HUDEP-2 (cell line): Measurements from ENCODE around the gene IMMP1L.
A peak's percentile ranks its signal among the peaks of the same experiment; 100 is the strongest.
"Not testable (repeated sequence)": the region's sequence is repeated elsewhere in the genome, so short reads cannot be mapped to it uniquely, and the experiment has no call there.

ENCODE experiments used
- DNase-seq, 76 experiments: peaks; one replicate each; lab custom pipeline; 2025; ENCODE audit not compliant: unreplicated experiment in 76 of 76; lab: John Stamatoyannopoulos, UW

The IMMP1L gene

DNA sequence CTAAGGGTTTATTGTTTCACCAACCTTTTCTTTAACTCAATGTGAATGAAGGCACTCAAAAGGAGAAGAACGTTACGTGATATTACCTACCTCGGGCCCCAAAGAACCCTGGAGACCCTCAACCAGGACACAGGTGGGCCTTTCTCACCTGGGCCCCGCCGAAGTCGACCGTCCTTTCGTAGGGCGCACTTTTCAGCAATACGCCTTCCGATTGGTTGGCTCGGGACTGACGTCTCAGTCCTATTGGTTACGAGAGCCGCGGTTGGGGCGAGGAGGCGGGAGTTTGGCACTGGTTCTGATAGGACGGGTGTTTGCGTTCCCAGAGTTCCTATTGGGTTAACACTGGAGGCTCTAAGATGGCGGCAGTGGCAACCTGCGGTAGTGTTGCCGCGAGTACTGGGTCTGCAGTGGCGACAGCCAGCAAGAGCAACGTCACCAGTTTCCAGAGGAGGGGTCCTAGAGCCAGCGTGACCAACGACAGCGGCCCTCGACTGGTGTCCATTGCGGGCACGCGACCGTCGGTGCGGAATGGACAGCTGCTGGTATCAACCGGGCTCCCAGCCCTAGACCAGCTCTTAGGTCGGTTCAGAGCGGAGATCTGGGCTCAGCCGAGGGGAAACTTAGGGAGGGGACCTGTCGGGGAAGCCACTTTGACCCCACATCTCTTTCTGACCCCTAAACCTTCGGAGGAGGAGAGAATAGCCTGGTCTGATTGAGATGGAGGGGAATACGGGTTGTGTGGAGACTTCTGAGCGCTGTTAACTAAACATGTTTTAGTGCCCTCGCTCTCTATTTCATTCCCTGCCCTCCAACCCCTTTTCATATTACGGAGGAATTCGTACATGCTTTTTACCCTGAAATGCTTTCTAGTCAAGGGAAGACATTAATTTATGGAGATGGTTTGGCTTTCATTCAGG lies at the start of gene IMMP1L, which contains the start of gene ELP4:
IMMP1L (minus strand) TSS at position 194 of the 917 bp plus-strand sequence. CDS start 46,346 bp downstream, outside the sequence.
ELP4 (plus strand) TSS at position 339 of the 917 bp plus-strand sequence; CDS start at position 357, 18 bp downstream.
- peak; percentile 30 to 96 (median 90) for DNase-seq

- no peak for DNase-seq
Measured at GRCh38 chr11:31558001-31558400, 48.6 kb upstream of the IMMP1L start.

GRCh38 chr11:31555938-31556337 lies 46.5 kb upstream of the IMMP1L start:
- no peak for DNase-seq

GRCh38 chr11:31542862-31543261 lies 33.4 kb upstream of the IMMP1L start:
- DNase-seq: no peak

GRCh38 chr11:31535479-31535878 lies 26.1 kb upstream of the IMMP1L start:
- no peak for DNase-seq

DNA sequence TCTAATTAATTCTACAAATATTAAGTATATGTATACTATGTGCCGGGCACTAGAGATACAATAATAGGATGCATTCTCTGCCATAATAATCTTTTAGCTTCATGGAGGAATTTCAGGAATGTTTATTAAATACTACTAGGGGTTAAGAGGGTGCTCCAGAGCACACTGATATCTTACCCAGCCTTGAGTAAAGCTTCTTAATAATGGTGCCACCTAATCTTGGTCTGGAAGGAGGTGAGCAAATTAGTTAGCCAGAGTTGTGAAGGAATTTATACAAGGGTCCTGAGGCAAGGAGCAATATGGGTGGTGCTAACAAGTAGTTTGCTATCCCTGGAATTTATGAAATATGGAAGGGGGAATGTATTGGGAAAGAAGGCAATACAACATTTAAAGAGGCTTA lies 21.9 kb upstream of the IMMP1L start:
- DNase-seq: no peak

GRCh38 chr11:31529701-31530100 lies 20.3 kb upstream of the IMMP1L start:
- DNase-seq: no peak

DNA sequence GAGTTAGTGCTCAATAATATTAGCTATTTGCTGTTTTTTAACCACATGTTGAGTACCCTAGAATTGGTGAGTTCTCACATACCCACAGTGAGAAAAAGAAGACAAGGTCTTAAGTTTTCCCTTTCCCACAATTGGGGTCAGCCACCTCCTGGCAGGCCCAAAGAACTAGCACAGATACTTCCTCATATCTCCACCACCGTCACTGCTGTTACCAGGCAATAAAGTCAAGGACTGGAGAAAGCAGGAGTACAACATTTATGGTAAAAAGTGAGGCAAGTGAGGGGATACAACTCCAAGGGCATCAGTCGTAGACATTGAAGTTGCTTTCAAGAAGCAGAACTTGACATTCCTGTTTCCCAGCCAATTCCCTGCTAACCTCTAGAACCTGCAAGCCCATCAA lies 19.8 kb upstream of the IMMP1L start:
- no peak for DNase-seq

DNA sequence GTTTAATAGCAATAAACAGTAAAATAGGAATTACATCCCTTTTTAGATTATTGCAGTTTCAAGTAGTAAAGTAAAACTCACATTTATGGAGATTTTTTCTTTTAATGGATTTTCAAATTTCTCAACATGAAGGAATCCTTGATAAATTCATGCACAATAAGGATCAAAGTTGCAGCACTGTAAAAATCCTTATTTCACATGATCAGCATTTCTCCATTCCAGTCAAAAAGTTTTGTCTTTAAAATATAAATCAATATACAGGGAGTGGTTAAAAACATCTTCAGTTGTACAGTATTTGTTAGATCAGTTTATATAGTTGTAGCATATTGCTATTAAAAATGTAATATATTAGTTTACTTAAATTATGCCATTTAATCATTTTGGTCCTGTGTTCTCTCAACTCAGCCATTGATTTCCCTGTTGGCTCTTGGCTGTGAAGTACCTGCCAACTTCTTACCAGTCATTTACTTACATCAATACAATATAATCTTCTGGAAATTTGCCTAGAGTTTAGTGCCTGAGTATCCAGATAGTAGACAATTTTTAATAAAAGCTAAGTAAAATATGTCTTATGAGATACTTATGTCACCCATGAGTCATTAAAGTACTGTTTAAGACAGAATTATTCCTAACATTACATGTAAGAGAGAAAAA lies 12.2 kb upstream of the IMMP1L start:
- DNase-seq: no peak

GRCh38 chr11:31512117-31512516 lies 2.7 kb upstream of the IMMP1L start:
- DNase-seq: no peak

- peak in 3 of 76 experiments; percentile 1 to 38 (median 32) for DNase-seq
Measured at GRCh38 chr11:31509051-31509428, 382 bp downstream of the IMMP1L start.

DNA sequence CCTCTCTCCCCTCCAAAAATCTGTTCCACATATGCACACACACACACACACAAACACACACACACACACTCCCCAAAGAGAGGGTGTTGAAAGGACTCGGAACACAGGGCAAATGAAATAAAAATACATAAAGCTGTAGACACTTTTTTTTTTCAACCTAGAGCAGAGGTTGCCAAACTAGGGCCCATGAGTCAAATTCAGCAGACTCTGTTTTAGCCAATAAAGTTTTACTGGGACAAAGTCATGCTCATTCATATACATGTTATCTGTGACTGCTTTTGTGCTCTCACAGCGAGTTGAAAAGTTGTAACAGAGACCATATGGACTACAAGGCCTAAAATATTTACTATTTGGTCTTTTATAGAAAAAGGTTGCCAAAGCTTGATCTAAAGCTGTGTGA lies 8.9 kb downstream of the IMMP1L start:
- DNase-seq: no peak

- no peak for DNase-seq
Measured at GRCh38 chr11:31499576-31500178, 9.7 kb downstream of the IMMP1L start.

DNA sequence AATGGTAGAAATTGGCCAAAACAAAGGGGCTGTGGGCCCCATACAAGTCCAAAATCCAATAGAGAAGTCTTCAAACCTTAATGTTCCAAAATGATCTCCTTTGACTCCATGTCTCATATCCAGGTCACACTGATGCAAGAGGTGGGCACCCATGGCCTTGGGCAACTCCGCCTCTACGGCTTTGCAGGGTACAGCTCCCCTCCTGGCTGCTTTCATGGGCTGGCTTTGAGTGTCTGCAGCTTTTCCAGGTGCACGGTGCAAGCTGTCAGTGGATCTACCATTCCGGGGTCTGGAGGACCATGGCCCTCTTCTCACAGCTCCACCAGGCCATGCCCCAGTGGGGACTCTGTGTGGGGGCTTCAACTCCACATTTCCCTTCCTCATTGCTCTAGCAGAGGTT lies 15.7 kb downstream of the IMMP1L start:
- not testable (repeated sequence) for DNase-seq

DNA sequence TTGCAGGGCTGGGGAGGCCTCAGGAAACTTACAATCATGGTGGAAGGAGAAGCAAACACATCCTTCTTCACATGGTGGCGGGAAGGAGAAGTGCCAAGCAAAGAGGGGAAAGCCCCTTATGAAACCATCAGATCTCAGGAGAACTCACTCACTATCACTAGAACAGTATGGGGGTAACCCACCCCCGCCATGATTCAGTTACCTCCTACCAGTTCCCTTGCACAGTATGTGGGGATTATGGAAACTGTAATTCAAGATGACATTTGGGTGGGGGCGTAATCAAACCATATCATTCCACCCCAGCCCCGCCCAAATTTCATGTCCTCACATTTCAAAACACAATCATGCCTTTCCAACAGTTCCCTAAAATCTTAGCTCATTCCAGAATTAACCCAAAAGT lies 16.2 kb downstream of the IMMP1L start:
- no peak for DNase-seq

GRCh38 chr11:31492320-31492913 lies 17.0 kb downstream of the IMMP1L start:
- no peak for DNase-seq

DNA sequence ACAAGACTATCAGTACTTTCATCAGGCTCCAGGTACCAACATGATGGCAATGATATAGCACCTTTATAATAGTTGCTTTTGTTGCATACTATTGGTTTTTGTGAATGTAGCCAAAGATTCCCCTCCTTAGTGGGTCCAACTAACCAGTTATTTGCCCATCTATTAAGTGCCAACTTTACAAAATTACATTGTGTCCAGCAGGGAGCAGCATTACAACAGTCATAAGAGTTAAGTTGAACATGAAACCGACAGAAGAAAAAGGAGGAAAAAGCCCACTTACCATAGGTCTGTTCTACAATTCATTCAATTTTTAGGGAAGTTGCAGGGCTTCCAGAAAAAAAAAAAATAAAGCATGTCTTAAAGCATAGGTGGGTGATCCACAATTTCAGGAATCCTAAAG lies 21.6 kb downstream of the IMMP1L start:
- DNase-seq: peak in 14 of 76 experiments; percentile 1 to 41 (median 16)

DNA sequence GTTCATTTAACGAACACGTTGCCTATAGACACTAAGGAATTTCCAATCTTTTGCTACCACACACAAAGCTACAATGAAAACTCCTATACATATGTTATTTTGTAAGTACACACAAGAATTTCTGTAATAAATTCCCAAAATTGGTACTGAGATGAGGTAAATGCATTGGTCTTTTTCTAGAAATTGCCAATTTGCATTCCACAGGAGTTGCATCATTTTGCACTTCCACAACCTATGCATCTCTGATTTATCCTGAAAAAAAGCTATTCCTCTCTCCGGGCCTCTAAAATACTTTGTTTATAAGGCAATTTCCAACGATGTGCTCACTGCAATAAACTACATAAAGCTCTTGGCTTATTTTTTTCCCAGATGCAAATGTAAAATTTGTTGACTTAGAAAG lies 24.9 kb downstream of the IMMP1L start:
- DNase-seq: no peak

GRCh38 chr11:31480930-31481329 lies 28.5 kb downstream of the IMMP1L start:
- DNase-seq: no peak

GRCh38 chr11:31479066-31479465 lies 30.4 kb downstream of the IMMP1L start:
- DNase-seq: no peak

- no peak for DNase-seq
Measured at GRCh38 chr11:31478223-31478590, 31.2 kb downstream of the IMMP1L start.
